GM21737 (cell line): ENCODE measurements around the gene CLDN20.
"Not testable (repeated sequence)": the region's sequence is repeated elsewhere in the genome, so short reads cannot be mapped to it uniquely, and the experiment has no call there.

Experiments used
- ATAC-seq: cut with Tn5 transposase; IDR thresholded peaks from one replicate; pipeline ENCODE4 v1.9.1; 2021; ENCODE audit warnings: mild to moderate bottlenecking, moderate library complexity; ENCODE audit not compliant: unreplicated experiment

CLDN20 gene

DNA sequence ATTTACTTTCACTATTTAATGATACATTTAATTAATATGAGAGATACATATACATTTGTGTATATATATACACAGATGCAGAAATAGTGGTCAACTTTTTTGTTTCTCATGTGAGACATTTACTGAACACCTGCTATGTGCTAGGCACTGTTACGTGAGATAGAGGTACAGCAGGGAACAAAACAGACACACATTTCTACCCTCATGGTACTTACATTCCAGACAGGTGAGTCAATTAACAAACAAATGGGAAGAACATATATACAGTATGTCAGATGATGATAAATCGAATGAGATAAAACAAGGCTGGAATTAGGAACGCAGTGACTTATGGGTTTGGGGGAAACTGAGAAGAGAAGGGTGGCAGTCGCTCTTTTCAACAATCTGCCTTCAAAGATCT, 45.3 kb downstream of the CLDN20 start:
- ATAC-seq = no peak

DNA sequence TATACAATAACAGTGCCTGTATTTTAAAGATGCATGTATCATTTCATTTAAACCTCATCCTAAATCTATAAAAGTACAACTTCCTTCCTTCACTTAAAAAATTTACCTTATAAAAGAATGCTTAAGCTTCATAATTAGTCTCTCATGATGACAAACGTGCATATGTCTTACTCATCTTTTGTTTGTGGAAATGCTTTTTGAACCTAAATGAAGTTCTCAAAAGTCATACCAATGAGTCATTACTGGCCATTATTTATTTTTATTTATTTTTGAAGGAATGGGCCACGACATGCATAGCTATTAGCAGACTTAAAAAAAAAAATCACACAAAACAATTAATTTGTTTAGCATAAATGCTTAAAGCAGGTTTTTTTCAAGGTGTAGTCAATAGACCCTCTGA, 46.8 kb downstream of the CLDN20 start:
- ATAC-seq = no peak

DNA sequence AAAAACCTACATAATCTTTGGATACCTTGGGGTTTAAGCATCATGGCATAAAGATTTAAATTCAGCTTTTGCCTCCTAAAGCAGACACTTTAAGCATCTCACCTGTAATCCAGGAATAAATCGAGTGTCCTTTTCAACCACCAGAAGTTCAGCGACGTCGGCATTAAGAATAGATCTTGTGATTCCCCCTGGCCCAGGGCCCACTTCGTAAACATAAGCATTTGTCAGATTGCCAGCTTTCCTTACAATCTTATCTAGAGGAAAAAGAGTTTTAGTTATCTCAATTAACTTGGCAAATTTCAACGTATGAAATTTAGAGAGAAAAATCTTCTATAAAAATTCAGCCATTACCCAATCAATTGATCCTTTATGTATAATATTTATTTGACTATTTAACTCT, 47.3 kb downstream of the CLDN20 start:
- no peak for ATAC-seq

DNA sequence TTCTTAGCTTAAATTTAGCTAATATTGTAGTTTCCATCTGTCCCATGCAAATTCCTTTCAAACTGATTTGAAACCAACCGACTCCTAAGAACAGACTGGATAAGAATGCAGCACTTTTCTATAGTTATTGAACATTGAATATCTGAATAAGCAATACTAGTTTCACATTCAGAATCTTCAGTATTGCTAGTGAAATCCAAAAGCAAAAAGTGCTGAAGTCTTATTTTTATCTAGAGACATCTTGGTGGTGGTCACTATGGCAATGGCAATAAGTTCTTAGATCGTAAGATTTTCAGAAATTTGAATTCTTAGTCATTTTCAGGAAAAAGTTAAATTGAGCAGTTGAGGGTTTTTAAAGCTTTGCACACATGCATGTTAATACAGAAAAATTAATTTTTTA, 47.8 kb downstream of the CLDN20 start:
- ATAC-seq = no peak

DNA sequence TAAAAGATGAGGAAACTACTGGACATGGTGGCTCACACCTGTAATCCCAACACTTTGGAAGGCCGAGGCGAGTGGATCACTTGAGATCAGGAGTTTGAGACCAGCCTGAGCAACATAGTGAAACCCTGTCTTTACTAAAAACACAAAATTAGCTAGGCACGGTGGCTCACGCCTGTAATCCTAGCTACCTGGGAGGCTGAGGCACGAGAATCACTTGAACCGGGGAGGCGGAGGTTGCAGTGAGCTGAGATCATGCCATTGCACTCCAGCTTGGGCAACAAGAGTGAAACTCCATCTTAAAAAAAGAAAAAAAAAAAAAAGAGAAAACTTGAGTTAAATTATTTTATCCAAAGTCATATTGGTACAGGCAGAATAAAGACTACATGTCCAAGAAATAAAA, 49.1 kb downstream of the CLDN20 start:
- ATAC-seq = not testable (repeated sequence)

DNA sequence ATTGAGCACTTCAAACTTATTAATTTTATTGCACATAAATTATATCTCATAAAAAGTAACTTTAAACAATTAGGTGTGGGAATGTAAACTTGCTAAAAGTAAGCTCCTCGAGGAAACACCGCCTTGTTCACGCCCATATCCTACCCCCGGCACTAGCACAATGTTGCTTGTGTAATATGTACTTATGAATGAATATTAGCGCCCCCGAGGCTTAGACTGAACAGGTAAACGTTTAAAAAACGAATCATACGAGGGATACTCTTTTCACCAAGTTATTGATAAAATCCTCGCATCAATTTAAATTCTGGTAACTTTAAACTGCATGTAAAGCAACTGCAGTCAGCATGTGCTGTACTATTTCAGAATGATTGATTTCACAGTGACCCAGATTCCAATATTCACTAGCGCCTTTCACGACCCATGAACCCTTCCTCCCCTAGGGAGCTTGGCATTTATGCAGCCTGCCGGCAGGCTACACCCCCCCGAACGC, 49.8 kb downstream of the CLDN20 start:
- ATAC-seq = no peak

DNA sequence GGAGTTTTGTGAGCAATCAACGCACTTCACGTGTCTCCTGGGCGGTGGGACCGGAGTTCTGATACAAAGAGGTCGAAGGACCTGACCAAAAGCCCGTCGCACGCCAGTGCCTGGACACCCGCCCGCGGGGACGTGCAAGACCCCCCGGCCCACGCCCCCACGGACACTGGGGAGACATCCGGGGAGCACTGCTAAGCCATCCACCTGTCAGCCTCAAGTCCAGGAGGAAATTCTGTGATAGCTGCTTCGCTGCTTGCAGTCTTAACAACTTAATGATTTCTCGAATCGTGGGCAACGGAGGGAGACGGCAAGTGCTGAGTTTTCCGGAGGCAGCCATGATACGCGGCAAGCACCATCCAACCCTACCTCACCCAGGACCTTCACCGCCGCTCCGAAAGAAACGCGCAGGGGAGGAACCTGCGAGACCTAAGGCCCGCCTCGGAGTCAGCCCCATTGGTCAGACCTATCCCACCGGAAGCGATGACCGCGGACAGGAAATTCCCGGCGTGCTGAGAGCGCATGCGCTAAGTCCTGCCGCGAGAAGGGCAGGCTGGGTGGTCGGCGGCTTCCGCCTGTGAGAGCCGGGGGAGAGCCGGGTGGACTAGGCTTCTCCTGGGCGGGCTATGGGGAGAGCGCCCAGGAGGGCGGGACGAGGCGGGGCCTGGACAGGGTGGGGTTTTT, 50.4 kb downstream of the CLDN20 start, which contains the start of gene TFB1M:
TFB1M (minus strand) TSS at position 393 of the 681 bp plus-strand sequence; CDS start at position 337, 56 bp downstream.
- ATAC-seq = peak; percentile 95

DNA sequence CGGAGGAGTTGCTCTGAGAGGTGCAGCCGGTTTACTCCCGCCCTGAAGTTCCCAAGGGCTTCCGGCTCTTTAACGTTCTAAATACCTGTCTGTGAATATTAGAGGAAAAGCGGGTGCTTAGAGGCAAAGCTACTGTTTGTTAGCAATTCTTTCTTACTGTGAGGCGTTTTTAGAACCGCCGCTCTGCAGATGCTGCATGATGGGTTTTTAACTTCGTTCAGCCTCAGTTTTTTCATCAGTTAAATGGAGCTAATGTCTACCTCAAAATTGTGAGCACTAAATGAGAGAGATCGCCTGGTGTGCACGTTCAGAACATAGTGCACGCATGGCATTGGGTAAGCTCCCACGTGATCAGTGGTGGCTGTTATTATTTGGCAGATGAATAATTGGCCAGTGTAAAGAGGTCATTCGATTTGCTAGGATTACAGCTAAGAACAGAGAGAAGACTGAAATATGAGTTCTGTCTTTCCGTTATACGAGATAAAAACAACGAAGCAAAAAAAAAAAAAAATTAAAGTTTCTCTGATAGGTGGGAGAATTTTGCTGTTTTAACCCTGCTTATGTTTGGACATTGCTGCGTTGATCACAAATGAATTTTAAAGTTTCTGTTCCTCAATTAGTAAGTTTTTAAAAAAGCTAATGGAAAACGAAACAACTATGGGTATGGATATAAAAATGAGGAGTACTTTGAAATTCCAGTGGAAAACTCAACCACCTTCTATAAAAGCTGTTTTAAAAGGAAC, 51.1 kb downstream of the CLDN20 start:
- ATAC-seq = peak; percentile 52

DNA sequence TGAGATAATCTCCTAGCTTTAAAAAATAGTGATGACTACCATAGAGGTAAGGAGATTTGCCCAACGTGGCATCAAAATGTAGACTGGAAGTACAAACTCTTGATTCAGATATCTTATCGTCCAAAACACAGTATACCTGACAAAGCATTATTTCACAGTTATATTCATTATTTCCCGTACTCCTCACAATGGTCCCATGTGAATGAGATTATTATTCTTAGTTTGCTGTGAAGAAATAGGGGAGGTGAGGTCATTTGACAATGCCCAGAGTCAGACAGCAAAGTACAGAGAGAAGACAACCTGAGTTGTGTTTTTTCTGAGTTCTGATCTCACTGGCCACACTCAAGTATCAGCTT, 51.7 kb downstream of the CLDN20 start:
- no peak for ATAC-seq

DNA sequence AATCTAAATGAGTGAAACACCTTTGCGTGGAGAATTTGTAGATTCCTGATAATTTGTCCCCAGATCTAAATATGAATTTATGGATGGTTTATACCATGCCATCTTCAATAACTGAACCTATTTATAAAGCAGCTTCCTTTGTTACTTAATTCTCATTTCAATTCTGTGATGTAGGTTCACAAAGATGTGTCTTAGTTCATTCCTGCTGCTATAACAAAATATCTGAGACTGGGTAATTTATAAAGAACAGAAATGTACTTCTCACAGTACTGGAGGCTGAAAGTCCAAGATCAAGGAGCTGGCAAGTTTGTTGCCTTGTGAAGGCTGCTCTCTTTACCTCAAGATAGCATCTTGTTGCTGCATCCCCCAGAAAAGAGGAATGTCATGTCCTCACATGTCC, 52.6 kb downstream of the CLDN20 start:
- ATAC-seq = no peak

DNA sequence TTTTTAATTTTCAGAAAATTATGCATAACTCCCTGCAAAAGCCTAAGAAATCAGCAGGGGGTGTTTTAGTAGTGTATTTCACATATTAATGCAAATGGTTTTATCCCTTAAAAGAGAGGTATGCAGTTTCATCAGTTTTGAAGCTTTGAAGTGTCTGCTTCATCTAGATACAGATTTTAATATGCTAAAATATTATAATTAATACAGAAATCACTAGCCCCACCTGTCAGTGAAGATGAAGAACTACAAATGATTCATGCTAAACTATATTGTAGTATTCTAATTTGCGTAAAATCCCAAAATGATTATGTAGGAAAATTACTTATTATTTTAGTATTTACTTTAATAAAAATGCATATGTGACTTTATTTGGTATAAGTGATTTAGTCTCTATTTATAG, 53.4 kb downstream of the CLDN20 start:
- no peak for ATAC-seq

DNA sequence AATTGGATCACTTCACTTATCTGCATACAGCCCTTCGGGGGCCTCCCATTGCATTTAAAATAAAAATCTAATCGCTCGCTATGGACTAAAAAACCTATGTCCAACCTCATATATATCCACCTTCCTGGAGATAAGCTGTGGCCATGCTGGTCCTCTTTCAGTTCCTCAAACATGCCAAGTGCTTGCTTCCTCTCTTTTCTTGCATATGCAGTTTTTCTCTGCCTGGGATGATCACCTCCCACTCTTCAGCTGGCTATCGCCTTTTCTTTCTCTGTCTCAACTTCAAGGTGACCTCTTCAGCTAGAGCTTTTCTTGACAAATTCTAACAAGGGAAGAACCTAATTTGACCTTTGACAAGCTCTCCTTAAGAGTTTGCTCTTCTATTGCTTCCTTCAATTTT, 56.1 kb downstream of the CLDN20 start:
- no peak for ATAC-seq

DNA sequence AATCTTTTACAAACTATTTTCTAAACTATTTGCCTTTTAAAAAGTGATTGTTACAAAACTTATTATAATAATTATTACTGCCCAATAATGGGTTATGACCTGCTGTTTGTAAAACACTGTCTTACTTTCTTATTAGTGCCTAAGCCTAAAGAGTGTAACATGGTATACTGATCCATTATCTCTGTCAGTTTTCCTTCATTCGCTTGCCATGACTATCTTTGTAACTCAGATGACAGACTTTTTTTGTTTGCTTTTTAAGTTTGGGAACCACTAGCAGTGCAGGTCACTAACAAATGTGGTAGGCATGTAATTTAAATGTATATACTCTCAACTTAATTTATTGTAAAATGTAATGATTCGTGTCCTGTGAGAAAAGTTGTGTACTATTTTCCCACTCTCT, 60.4 kb downstream of the CLDN20 start:
- no peak for ATAC-seq

DNA sequence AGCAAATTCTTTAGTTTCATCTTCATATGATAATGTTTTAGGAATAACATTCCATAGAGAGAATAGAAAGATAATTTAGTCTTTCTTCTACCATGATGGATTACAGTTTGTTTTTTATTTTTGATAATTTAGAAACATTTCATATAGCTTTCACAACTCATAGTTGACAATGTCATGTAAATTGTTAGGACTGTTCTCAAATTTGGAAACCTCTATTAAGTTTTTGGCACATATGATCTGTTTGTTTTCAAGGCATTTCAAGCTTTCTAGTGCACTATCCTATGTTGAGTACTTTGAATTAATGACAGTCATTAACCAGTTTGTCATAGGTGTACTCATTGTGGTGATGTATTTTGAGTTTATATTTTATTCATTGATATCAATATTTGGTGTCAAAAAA, 61.2 kb downstream of the CLDN20 start:
- ATAC-seq = no peak

DNA sequence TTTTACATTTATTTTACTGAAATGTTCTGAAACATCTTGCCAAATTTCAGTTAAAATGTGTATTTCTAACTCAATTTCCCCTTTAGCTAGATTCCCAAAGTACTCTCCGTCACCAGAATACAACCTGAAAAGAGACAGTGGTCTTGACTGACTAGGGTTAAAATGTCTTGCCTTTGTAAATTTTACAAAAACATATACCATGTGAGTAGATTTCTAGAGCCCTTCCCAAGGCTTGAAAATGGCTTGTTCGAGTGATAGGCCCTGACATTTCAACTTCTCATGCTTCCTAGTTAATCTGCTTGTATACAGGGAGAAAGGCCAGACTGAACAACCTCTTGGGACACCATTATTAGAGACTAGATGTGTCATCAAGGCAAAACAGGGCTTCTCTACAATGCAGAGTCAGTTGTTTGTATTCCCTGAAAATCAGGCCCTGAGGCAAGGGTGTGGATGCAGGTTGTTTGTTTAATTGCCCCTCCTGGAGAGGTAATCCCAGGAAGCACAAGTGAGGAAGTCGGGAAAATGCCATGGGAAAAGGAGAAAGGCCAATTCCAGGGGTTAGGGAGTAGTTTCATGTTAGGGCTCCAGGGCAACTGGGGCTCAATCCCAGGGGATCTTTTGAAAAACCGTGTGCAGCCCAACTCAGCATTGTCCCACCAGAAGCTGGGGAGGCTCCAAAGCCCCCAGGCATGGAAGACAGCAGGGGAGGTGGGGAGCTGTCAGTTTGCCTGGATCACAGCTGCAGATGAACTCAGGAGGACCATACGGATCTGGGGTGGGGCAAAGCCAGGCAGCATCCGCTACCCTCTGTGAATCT, 62.1 kb downstream of the CLDN20 start:
- ATAC-seq = no peak
